Natural killer cell (primary cell): ENCODE results near the gene PPP6C. TPM values are rescaled to one million over a fixed set of nuclear protein-coding genes. Genes with fewer than 3 reads are reported as not detected.
A peak's percentile ranks its signal among the peaks of the same experiment; 100 is the strongest.

ENCODE experiments used
- ATAC-seq, 3 donors: fragments of 150-1000 bp in 2 of 3; fragments of 200-7000 bp in 1 of 3; cut with Tn5 transposase; 1 replicate in 1 of 3; 2 replicates in 2 of 3; pipeline ENCODE4 v1.10.0; 2021; ENCODE audit warnings: mild to moderate bottlenecking in 2 of 3, moderate library complexity in 2 of 3
- DNase-seq, 2 donors: peaks; one replicate each; pipeline versions ENCODE4 v3.0.0 to v3.0.0-alpha.2; 2013 to 2021; ENCODE audit warnings: mixed read lengths in 1 of 2
- H3K27ac ChIP-seq: one replicate; pipeline ENCODE4 v1.5.1; 2013; ENCODE audit warnings: mild to moderate bottlenecking, low read length
- H3K27me3 ChIP-seq: one replicate; pipeline ENCODE4 v1.6.1; 2013; ENCODE audit warnings: low read length; ENCODE audit not compliant: control insufficient read depth, insufficient read depth
- H3K36me3 ChIP-seq: one replicate; pipeline ENCODE4 v1.6.1; 2013; ENCODE audit warnings: low read length; ENCODE audit not compliant: control insufficient read depth, insufficient read depth
- H3K4me1 ChIP-seq: one replicate; pipeline ENCODE4 v1.6.1; 2013; ENCODE audit warnings: low read length; ENCODE audit not compliant: control insufficient read depth, insufficient read depth
- H3K4me3 ChIP-seq: one replicate; pipeline ENCODE4 v1.5.1; 2013; ENCODE audit warnings: low read length
- H3K9me3 ChIP-seq: one replicate; pipeline ENCODE4 v1.6.1; 2013; ENCODE audit warnings: low read length; ENCODE audit not compliant: control insufficient read depth, insufficient read depth
- H3K27ac Mint-ChIP-seq, 2 donors: one replicate each; pipeline ENCODE4 v1.8.0; 2022; ENCODE audit warnings: mild to moderate bottlenecking in 2 of 2, mixed read lengths in 2 of 2, moderate library complexity in 1 of 2
- H3K27me3 Mint-ChIP-seq, 2 donors: one replicate each; pipeline ENCODE4 v1.8.0; 2022; ENCODE audit warnings: low read depth in 2 of 2, mixed read lengths in 2 of 2
- H3K36me3 Mint-ChIP-seq: one replicate; pipeline ENCODE4 v1.8.0; 2022; ENCODE audit warnings: mixed read lengths
- H3K4me1 Mint-ChIP-seq, 2 donors: one replicate each; pipeline ENCODE4 v1.8.0; 2022; ENCODE audit warnings: mixed read lengths in 2 of 2
- H3K4me3 Mint-ChIP-seq: one replicate; pipeline ENCODE4 v1.8.0; 2022; ENCODE audit warnings: mild to moderate bottlenecking, moderate library complexity, mixed read lengths
- H3K9me3 Mint-ChIP-seq, 2 donors: one replicate each; pipeline ENCODE4 v1.8.0; 2022; ENCODE audit warnings: mixed read lengths in 2 of 2
- CTCF ChIP-seq: fragments of 200-600 bp; IDR thresholded peaks from one replicate; pipeline ENCODE4 v1.8.0; 2022; ENCODE audit warnings: antibody characterized with exemption
- WGBS: methylation state at CpG from one replicate; pipeline ENCODE4 v1.1.7; 2013; ENCODE audit warnings: missing lambda C conversion rate; ENCODE audit not compliant: insufficient coverage; 5-methylcytosine and 5-hydroxymethylcytosine counted together
- intact Hi-C: fragments of 100-400 bp; cut with micrococcal nuclease; formaldehyde crosslinking; loops from one replicate; pipeline ENCODE4 v1.14.2; 2022
- total RNA-seq, 4 donors: library from RNA; stranded (reverse); fragments of 120-200 nt in 1 of 4; gene quantifications; one replicate each; pipeline versions ENCODE4 v1.2.3 to v1.2.4, GENCODE V29; 2013 to 2022

The PPP6C gene
- total RNA-seq, 3 donors from 2014 or later (not counting 1 experiment from before 2014, with no cell fraction given), result 31.1 to 37.4 (median 34.8) TPM

GRCh38 chr9:125161284-125161918 lies 28.2 kb downstream of the PPP6C start:
- no peak overlapping the region for H3K4me3 Mint-ChIP-seq

GRCh38 chr9:125160750-125161149 lies 28.9 kb downstream of the PPP6C start:
- intact Hi-C loops, result no loop called here
- peak overlapping the region; percentile 9 to 39 for H3K27ac Mint-ChIP-seq
- no peak overlapping the region for H3K4me3 Mint-ChIP-seq
- H3K27me3 Mint-ChIP-seq, result no peaks in the 10 kb centered on the region
- H3K27me3 ChIP-seq, result no peaks in the 10 kb centered on the region
- no peak overlapping the region for H3K27ac ChIP-seq
- no peak overlapping the region for H3K4me3 ChIP-seq
- H3K9me3 ChIP-seq, result no peaks in the 10 kb centered on the region
- TF ChIP-seq CTCF, result no peak
- DNase-seq, result no peak
- peaks cover 11% of the 10 kb centered on the region for H3K36me3 ChIP-seq
- no peaks in the 10 kb centered on the region for H3K36me3 Mint-ChIP-seq
- peaks cover 12 to 15% of the 10 kb centered on the region in 2 donors for H3K4me1 Mint-ChIP-seq
- no peaks in the 10 kb centered on the region for H3K9me3 Mint-ChIP-seq
- ATAC-seq, result no peak
- no peaks in the 10 kb centered on the region for H3K4me1 ChIP-seq

More at GRCh38 chr9:125161284-125161918, 28.2 kb downstream of the PPP6C start:
- no peaks in the 10 kb centered on the region for H3K27me3 ChIP-seq
- H3K36me3 Mint-ChIP-seq, result no peaks in the 10 kb centered on the region
- no peak for DNase-seq
- no peak for TF ChIP-seq CTCF
- no peak overlapping the region for H3K27ac ChIP-seq
- no peaks in the 10 kb centered on the region for H3K9me3 ChIP-seq
- H3K36me3 ChIP-seq, result peaks cover 11% of the 10 kb centered on the region
- peaks cover 12 to 15% of the 10 kb centered on the region in 2 donors for H3K4me1 Mint-ChIP-seq
- intact Hi-C loops, result no loop called here
- WGBS, result 100% methylated on average over 2 of the region's 3 CpGs
- peak overlapping the region; percentile 9 to 39 for H3K27ac Mint-ChIP-seq
- no peak overlapping the region for H3K4me3 ChIP-seq
- no peaks in the 10 kb centered on the region for H3K9me3 Mint-ChIP-seq
- H3K4me1 ChIP-seq, result no peaks in the 10 kb centered on the region
- H3K27me3 Mint-ChIP-seq, result no peaks in the 10 kb centered on the region
- ATAC-seq, result no peak

- ATAC-seq, result no peak
- TF ChIP-seq CTCF, result no peak
- H3K27ac Mint-ChIP-seq, result no peak overlapping the region
Observed at GRCh38 chr9:125156551-125156950, 33.1 kb downstream of the PPP6C start.

More at GRCh38 chr9:125156551-125156950, 33.1 kb downstream of the PPP6C start:
- Mint-ChIP-seq H3K27me3 (no peaks in the 10 kb centered on the region), H3K4me1 (peaks cover 12 to 14% of the 10 kb centered on the region in 2 donors), H3K36me3 (no peaks in the 10 kb centered on the region), H3K9me3 (no peaks in the 10 kb centered on the region), H3K4me3 (no peak overlapping the region)
- H3K36me3 ChIP-seq, result peaks cover 29% of the 10 kb centered on the region
- DNase-seq, result no peak
- WGBS, result 100% methylated on average over 2 of the region's 2 CpGs
- H3K4me1 ChIP-seq, result no peaks in the 10 kb centered on the region
- no peaks in the 10 kb centered on the region for H3K27me3 ChIP-seq
- no peaks in the 10 kb centered on the region for H3K9me3 ChIP-seq
- intact Hi-C loops, result no loop called here
- no peak overlapping the region for H3K4me3 ChIP-seq
- no peak overlapping the region for H3K27ac ChIP-seq
